ENCODE data around the gene CCDC6. TPM values are rescaled to one million over a fixed set of nuclear protein-coding genes. Genes with fewer than 3 reads are reported as not detected.

Gene CCDC6
- total and polyA plus RNA-seq, 2 of the 4 experiments (the other 2 are of a cell fraction): 21.8 to 30.8 TPM

- Histone ChIP-seq H2BK120ac (ENCODE audit: low read depth, low read length) (no peak overlapping the region), H3K4me2 (ENCODE audit: low read depth, low read length) (no peak overlapping the region), H2AFZ (replicated peaks; ENCODE audit: low read length, poor library complexity) (no peak overlapping the region), H4K8ac (ENCODE audit: low read depth in 2 of 2, low read length in 2 of 2) (no peak overlapping the region), H4K5ac (ENCODE audit: low read depth, low read length) (no peak overlapping the region), H3K36me3 (ENCODE audit: control insufficient read depth, insufficient read depth, low read length) (no peaks in the 10 kb centered on the region), H3K27me3 (ENCODE audit: control insufficient read depth, insufficient read depth, low read length) (no peaks in the 10 kb centered on the region), H2AK9ac (replicated peaks; ENCODE audit: low read depth, low read length, poor library complexity) (no peak overlapping the region), H3K9me3 (ENCODE audit: control insufficient read depth, insufficient read depth, low read length) (no peaks in the 10 kb centered on the region), H3K4me1 (ENCODE audit: control insufficient read depth, insufficient read depth, low read length) (peaks cover 16% of the 10 kb centered on the region), H2BK15ac (ENCODE audit: low read depth, low read length) (no peak overlapping the region), H2BK20ac (ENCODE audit: low read depth, low read length) (no peak overlapping the region), H3K18ac (ENCODE audit: low read depth, low read length) (no peak overlapping the region), H4K91ac (ENCODE audit: insufficient read depth, low read depth, low read length) (no peak overlapping the region), H3K56ac (ENCODE audit: extremely low read depth, insufficient read depth, low read length) (no peak overlapping the region), H3K4me3 (ENCODE audit: insufficient read depth, low read depth, low read length) (no peak overlapping the region), H3K14ac (replicated peaks; ENCODE audit: low read depth, low read length) (no peak overlapping the region), H3K9ac (ENCODE audit: low read depth, low read length) (no peak overlapping the region), H3K9me1 (ENCODE audit: insufficient read depth, low read length) (peaks cover 24% of the 10 kb centered on the region), H3K4ac (ENCODE audit: low read depth, low read length) (no peak overlapping the region; the same call in 1 of the 2 replicates), H2AK5ac (ENCODE audit: low read depth, low read length) (0 out of 2 replicates have a peak overlapping the region, but pooled peaks have one; percentile 20), H3K79me1 (ENCODE audit: low read depth in 1 of 2, low read length in 2 of 2) (peaks cover 54 to 84% of the 10 kb centered on the region in 2 experiments), H3K27ac (ENCODE audit: insufficient read depth, low read length) (no peak overlapping the region), H3K23ac (ENCODE audit: low read depth, low read length) (no peak overlapping the region), H2BK5ac (ENCODE audit: low read depth, low read length, poor library complexity, severe bottlenecking) (no peak overlapping the region), H4K20me1 (ENCODE audit: insufficient read depth, low read length) (peaks cover 23% of the 10 kb centered on the region)
- DNase-seq (no peak), ATAC-seq (ENCODE audit: low read depth) (no peak)
- intact Hi-C loops (cut with micrococcal nuclease) (no loop called here), in situ Hi-C loops (cut with MboI; ENCODE audit: low sequenced_read_pairs) (no loop called here), dilution Hi-C loops (cut with HindIII; ENCODE audit: low sequenced_read_pairs, unreplicated experiment) (no loop called here)
- CTCF ChIA-PET: no interaction called here
- POLR2A ChIA-PET (ENCODE audit: unreplicated experiment): no interaction called here
- WGBS, 2 experiments (ENCODE audit: extremely low coverage in 2 of 2, insufficient read length in 1 of 2): 100% methylated on average over 1 of the region's 6 CpGs; no CpG with 5 or more reads in 1 of the 2 experiments
- BruUV-seq (replicated peaks): no TSS peak
- TF ChIP-seq SMC3 (IDR thresholded peaks at IDR 0.05; ENCODE audit: low read depth, low read length): no peak
- TF ChIP-seq MXI1 (IDR thresholded peaks at IDR 0.05; ENCODE audit: borderline replicate concordance, low read depth, low read length): no peak
- TF ChIP-seq RAD21 (IDR thresholded peaks at IDR 0.05; ENCODE audit: low read length): no peak
- no peak for TF ChIP-seq USF2 (IDR thresholded peaks at IDR 0.05; ENCODE audit: low read depth, low read length)
- no peak for TF ChIP-seq CEBPB (IDR thresholded peaks at IDR 0.05; ENCODE audit: low read depth, low read length)
- no peak for TF ChIP-seq CHD1 (IDR thresholded peaks at IDR 0.05; ENCODE audit: low read depth, low read length)
- TF ChIP-seq RCOR1 (IDR thresholded peaks at IDR 0.05; ENCODE audit: insufficient replicate concordance, low read length): no peak
- TF ChIP-seq NFE2L2 (IDR thresholded peaks at IDR 0.05; ENCODE audit: low read depth, low read length): no peak
- TF ChIP-seq FOS (IDR thresholded peaks at IDR 0.05; ENCODE audit: low read depth, low read length): no peak
- TF ChIP-seq BHLHE40 (IDR thresholded peaks at IDR 0.05; ENCODE audit: low read depth, low read length): no peak
- TF ChIP-seq RFX5 (IDR thresholded peaks at IDR 0.05; ENCODE audit: low read depth, low read length): no peak
- no peak for TF ChIP-seq POLR2A (IDR thresholded peaks at IDR 0.05; ENCODE audit: low read depth, low read length)
- no peak for TF ChIP-seq MAFK (IDR thresholded peaks at IDR 0.05; ENCODE audit: low read depth, low read length)
- TF ChIP-seq ELK1 (IDR thresholded peaks at IDR 0.05; ENCODE audit: borderline replicate concordance, low read depth, low read length): no peak
- TF ChIP-seq, protein P1, sequence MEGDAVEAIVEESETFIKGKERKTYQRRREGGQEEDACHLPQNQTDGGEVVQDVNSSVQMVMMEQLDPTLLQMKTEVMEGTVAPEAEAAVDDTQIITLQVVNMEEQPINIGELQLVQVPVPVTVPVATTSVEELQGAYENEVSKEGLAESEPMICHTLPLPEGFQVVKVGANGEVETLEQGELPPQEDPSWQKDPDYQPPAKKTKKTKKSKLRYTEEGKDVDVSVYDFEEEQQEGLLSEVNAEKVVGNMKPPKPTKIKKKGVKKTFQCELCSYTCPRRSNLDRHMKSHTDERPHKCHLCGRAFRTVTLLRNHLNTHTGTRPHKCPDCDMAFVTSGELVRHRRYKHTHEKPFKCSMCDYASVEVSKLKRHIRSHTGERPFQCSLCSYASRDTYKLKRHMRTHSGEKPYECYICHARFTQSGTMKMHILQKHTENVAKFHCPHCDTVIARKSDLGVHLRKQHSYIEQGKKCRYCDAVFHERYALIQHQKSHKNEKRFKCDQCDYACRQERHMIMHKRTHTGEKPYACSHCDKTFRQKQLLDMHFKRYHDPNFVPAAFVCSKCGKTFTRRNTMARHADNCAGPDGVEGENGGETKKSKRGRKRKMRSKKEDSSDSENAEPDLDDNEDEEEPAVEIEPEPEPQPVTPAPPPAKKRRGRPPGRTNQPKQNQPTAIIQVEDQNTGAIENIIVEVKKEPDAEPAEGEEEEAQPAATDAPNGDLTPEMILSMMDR (conservative IDR thresholded peaks at IDR 0.05; ENCODE audit: low read depth, low read length): no peak
Measured at GRCh38 chr10:59868696-59869593, 37.4 kb downstream of the CCDC6 start.

Data from IMR-90 (cell line).